ENCODE data around the gene MZB1. TPM values are rescaled to one million over a fixed set of nuclear protein-coding genes. Genes with fewer than 3 reads are reported as not detected.
"Not testable (repeated sequence)": the region's sequence is repeated elsewhere in the genome, so short reads cannot be mapped to it uniquely, and the experiment has no call there.

Gene MZB1
- polyA plus RNA-seq, 3 donors = 0.38 to 1.0 (median 0.50) TPM

GRCh38 chr5:139410993-139411828 is 21.5 kb upstream of the MZB1 start:
- DNase-seq (ENCODE audit: low read depth in 3 of 3, low spot score in 2 of 3) = no peak

DNA sequence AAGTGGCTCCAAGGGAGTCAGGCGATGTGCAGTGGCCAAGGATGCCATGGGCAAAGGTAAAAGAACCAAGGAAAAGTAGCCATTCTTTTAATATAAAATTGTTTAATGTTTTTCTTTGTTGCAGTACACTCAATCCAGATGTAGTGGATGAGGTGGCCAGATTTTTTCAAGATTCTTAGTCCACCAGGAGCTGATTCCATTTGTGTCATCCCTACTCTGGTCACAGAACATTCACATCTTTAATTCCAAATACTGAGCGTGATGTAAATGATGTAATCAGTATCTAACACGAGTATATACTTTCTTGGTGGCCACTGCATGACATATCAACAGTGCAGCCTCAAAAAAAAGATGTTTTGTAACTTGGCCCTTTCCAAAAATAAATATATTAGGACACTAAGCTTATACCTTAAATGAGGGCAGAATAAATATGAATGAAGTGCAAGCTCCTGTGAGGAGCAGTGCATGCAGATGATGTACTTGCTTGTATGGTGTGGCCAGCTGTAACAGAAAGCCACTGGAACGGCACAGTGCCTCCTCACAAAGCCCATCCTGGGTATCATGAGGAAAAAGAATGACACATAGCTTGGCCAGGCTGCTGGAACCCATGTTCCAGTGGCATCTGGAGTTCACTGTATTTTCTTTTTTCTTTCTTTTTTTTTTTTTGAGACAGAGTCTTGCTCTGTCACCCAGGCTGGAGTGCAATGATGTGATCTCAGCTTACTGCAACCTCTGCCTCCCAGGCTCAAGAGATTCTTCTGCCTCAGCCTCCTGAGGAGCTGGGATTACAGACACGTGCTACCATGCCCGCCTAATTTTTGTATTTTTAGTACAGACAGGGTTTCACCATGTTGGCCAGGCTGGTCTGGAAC is 20.6 kb upstream of the MZB1 start:
- DNase-seq (ENCODE audit: low read depth in 3 of 3, low spot score in 2 of 3) = no peak

DNA sequence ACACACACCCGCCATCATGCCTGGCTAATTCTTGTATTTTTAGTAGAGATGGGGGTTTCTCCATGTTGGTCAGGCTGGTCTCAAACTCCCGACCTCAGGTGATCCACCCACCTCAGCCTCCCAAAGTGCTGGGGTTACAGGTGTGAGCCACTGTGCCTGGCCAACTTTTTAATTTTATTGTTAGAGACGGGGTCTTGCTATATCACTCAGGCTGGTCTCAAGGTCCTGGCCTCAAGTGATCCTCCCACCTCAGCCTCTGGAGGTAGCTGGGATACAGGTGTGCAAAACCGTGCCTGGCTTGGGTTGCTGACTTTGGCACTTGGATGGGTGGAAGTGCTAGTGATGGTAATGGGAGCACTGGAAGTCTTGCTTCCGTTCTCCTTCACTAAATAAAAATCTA is 19.4 kb upstream of the MZB1 start:
- not testable (repeated sequence) for DNase-seq (ENCODE audit: low read depth in 3 of 3, low spot score in 2 of 3)

DNA sequence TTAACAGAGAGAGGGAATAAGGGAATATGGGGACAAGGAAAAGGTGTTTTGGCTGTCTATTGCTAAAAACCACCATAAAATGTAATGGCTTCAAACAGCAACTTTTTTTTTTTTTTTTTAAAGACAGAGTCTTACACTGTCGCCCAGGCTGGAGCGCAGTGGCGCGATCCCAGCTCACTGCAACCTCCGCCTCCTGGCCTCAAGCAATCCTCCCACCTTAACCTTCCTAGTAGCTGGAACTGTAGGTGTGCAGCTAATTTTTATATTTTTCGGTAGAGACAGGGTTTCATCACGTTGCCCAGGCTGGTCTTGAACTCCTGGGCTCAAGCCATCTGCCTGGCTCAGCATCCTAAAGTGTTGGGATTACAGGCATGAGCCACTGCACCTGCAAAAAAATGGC is 18.5 kb upstream of the MZB1 start:
- DNase-seq (ENCODE audit: low read depth in 3 of 3, low spot score in 2 of 3) = no peak

GRCh38 chr5:139407517-139407916 is 17.8 kb upstream of the MZB1 start:
- DNase-seq (ENCODE audit: low read depth in 3 of 3, low spot score in 2 of 3) = no peak

DNA sequence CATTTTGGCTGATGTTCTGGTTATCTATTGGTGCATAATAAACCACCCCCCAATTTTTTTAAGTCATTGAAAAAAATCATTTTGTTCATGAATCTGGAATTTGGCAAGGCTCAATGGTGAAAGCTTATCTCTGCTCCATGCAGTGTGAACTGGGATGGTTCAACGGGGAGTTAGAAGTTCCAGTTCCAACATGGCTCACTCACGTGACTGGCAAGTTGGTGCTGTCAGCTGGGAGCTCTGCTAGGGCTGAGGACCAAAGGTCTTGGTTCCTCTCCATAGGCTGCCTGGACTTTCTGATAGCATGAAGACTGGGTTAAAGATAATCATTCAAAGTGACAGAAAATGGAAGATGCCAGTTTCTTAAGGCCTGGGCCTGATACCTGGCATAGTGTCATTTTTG is 17.2 kb upstream of the MZB1 start:
- DNase-seq (ENCODE audit: low read depth in 3 of 3, low spot score in 2 of 3) = no peak

DNA sequence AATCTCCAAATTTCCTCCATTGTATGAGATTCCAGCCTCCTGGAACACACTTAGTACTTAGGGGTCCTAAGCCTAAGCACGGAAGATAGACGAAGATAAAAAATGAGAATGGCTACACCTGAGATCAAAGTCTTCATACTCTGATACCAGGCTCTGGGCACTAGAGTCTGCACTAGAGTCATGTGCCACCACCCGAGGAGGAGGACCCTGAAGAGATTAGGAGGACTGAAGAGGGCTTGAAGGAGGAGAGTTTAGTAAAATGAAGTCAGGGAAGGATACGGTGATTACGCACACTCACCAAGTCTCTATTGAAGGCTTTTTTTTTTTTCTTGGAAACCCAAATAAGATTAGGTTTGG is 14.7 kb upstream of the MZB1 start:
- DNase-seq (ENCODE audit: low read depth in 3 of 3, low spot score in 2 of 3) = no peak

GRCh38 chr5:139403787-139404483 is 14.2 kb upstream of the MZB1 start, which contains the start of gene SPATA24:
Gene SPATA24 (minus strand): TSS chr5:139404089. CDS start chr5:139404060, 29 bp downstream.
- DNase-seq (ENCODE audit: low read depth in 3 of 3, low spot score in 2 of 3) = peak; percentile 93 to 94 (median 94)

DNA sequence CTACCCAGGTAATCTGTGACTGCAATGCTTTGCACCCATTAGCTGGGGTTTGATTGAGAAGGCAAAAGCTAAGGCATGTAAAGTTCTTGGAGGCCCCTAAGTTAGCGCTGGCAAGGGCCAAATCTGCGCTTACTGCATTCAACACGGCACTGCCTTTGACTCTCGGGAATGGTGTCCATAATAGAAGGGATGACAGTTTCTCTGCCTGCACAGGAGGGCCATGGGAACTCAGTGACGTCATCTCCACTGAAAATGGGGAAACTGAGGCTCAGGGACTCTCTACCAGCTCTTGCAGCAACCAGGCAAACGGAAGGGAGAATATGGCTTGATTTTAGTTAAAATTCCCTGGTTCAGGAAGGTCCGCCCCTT is 13.7 kb upstream of the MZB1 start:
- DNase-seq (ENCODE audit: low read depth in 3 of 3, low spot score in 2 of 3) = no peak

DNA sequence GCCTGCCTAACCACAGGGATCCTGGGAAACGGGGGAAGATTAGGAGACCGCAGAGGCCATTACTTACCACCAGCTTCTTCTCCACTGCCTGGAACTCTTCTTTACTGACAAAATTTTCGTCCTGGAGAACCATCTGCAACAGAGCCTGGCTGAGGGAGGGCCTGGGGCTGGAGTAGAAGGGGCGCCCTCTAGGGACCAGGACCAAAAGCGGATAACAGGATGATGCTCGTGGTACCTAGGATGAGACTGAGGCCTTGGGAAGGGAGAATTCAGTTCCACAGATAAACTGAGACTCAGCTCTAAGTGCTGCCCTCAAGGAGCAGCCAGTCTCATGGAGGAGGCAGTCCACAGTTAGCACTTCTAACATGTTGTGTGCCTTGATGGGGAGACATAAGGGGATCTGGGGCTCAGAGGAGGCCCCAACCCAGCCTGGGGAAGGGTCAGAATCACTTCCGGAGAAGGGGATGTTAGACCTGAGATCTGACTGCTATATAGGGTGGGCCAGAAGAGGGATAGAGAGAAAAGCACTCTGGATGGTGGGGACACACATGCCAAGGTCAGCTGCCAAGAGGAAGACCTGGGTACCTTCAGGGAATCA is 12.9 kb upstream of the MZB1 start:
- DNase-seq (ENCODE audit: low read depth in 3 of 3, low spot score in 2 of 3) = no peak

DNA sequence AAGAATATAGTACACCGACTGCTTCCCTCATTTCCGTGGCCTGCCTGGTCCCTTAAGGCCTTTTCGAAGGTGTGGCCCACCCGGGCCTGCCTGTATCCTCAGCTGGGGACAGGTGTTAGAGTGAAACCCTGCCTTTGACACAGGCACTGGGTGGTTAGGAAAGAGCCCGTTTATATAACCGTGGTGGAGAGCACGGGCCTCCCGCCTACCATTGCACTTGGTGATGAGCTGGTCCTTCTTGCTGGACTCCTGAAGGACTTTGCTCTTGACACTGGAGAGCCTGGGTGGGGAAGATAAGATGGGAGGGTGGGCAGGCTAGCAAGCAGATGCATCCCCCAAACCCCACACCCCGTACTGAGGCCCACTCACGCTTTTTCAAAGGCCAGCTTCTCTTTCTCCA is 11.8 kb upstream of the MZB1 start:
- no peak for DNase-seq (ENCODE audit: low read depth in 3 of 3, low spot score in 2 of 3)

- DNase-seq (ENCODE audit: low read depth in 3 of 3, low spot score in 2 of 3) = no peak
Measured at GRCh38 chr5:139399501-139400121, 9.9 kb upstream of the MZB1 start.

DNA sequence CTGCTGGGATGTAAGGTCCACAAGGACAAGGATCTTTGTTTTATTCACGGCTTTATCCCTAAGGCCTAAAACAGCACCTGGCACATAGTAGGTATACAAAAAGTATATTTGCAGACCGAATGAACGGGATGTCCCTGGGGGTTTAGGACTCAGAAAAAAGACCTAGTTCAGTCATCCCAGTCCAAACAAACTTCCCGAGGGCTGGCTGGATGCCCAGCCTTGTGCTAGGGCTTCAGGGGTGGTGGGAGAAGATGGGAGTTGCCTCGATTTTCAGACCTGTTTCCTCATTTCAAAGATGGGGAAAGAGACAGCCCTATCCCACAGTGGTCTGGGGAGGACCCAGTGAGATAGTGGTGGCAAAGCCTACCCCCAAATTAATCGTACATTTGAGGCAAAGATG is 8.2 kb upstream of the MZB1 start:
- DNase-seq (ENCODE audit: low read depth in 3 of 3, low spot score in 2 of 3) = no peak

GRCh38 chr5:139396691-139397090 is 7.0 kb upstream of the MZB1 start:
- DNase-seq (ENCODE audit: low read depth in 3 of 3, low spot score in 2 of 3) = no peak

GRCh38 chr5:139395844-139396640 is 6.3 kb upstream of the MZB1 start:
- DNase-seq (ENCODE audit: low read depth in 3 of 3, low spot score in 2 of 3) = no peak

GRCh38 chr5:139394654-139395566 is 5.2 kb upstream of the MZB1 start, which contains the start of gene PROB1:
Gene PROB1 (minus strand): TSS chr5:139395104. CDS start chr5:139395081, 23 bp downstream.
- no peak for DNase-seq (ENCODE audit: low read depth in 3 of 3, low spot score in 2 of 3)

DNA sequence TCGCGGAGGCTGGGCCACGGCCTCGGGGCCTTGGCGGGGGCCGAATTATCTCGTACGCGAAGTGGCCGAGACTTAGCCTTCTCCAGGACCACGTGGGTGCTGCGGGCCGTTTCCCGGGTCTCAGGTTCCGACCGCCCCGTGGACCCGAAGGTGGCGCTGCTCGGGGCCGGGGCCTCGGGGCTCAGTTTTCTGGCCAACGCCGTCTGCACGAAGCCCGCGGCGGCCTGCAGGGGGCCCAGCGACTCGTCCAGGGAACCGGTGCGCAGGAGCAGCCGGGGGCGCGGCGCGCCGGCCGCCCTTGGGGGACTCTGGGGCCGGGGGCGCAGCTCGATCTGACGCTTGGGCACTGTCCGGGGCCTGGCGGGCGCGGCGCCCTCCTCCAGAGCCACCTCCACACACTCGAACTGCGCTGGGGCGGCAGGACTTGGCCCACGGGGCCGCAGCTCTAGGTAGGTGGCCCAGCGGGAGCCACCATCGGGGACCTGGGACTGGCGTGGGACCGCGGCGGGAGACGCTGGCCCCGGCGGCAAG is 4.5 kb upstream of the MZB1 start:
- no peak for DNase-seq (ENCODE audit: low read depth in 3 of 3, low spot score in 2 of 3)

- DNase-seq (ENCODE audit: low read depth in 3 of 3, low spot score in 2 of 3) = no peak
Measured at GRCh38 chr5:139393497-139394122, 3.9 kb upstream of the MZB1 start.
